A549 (cell line): ENCODE data around the gene SYNE2. TPM values are rescaled to one million over a fixed set of nuclear protein-coding genes. Genes with fewer than 3 reads are reported as not detected.

ENCODE experiments used
- ATAC-seq, 2 experiments: fragments of 200-7000 bp in 1 of 2; fragments of >200 bp in 1 of 2; cut with Nextera tagmentation in 1 of 2; cut with Tn5 transposase in 1 of 2; 3 replicates each; pipeline versions ENCODE4 v1.8.0 to v1.9.1; 2018 to 2020; ENCODE audit warnings: mild to moderate bottlenecking in 1 of 2, moderate library complexity in 1 of 2
- CTCF ChIA-PET: fragments of 300-600 bp; sonication (Branson Sonifier 250); formaldehyde crosslinking; extraction: SDS; loops from one replicate; lab custom pipeline; 2021; ENCODE audit warnings: antibody characterized with exemption, inconsistent platforms; lab: Yijun Ruan, JAX
- POLR2A ChIA-PET: fragments of 350-600 bp; formaldehyde crosslinking; extraction: SDS; loops from one replicate; lab custom pipeline; 2021; ENCODE audit warnings: antibody characterized with exemption, inconsistent platforms; lab: Yijun Ruan, JAX
- DNase-seq, 2 experiments: peaks; one replicate each; pipeline versions ENCODE4 v3.0.0 to v3.0.0-alpha.2; 2011 to 2016; ENCODE audit warnings: low read depth in 1 of 2, low spot score in 1 of 2
- FAIRE-seq: peaks from 2 replicates; lab custom pipeline; 2011; peaks lifted over from hg19 to GRCh38; lab: Jason Lieb, UNC
- H3K27ac ChIP-seq, 2 experiments: fragments of >200 bp; sonication (Bioruptor Twin); formaldehyde crosslinking; 3 replicates each; pipeline ENCODE4 v1.5.1; 2016 to 2017
- H3K4me1 ChIP-seq: fragments of >200 bp; sonication (Bioruptor Twin); formaldehyde crosslinking; 3 replicates; pipeline ENCODE4 v1.6.1; 2016
- H3K4me2 ChIP-seq: fragments of >200 bp; sonication (Bioruptor Twin); formaldehyde crosslinking; 3 replicates; pipeline ENCODE4 v1.6.1; 2016
- H3K4me3 ChIP-seq: fragments of >200 bp; sonication (Bioruptor Twin); formaldehyde crosslinking; 3 replicates; pipeline ENCODE4 v1.5.1; 2016
- H3K9me3 ChIP-seq: fragments of >200 bp; sonication (Bioruptor Twin); formaldehyde crosslinking; 3 replicates; pipeline ENCODE4 v1.6.1; 2016
- CBX2 ChIP-seq: fragments of 200-600 bp; sonication (generic); IDR thresholded peaks from 2 replicates; pipeline ENCODE4 v1.6.1; 2016; ENCODE audit warnings: low read depth, mild to moderate bottlenecking, borderline replicate concordance
- CEBPB ChIP-seq, 2 experiments: fragments of >200 bp in 1 of 2; sonication (Bioruptor Twin) in 1 of 2; formaldehyde crosslinking in 1 of 2; IDR thresholded peaks; 2 replicates each; pipeline ENCODE4 v1.6.1; 2012 to 2016
- EHF ChIP-seq: fragments of 250-450 bp; sonication (Bioruptor Pico); IDR thresholded peaks from 2 replicates; pipeline ENCODE4 v1.5.0; 2020; ENCODE audit warnings: mild to moderate bottlenecking
- ELK1 ChIP-seq: fragments of 150-350 bp; IDR thresholded peaks from 2 replicates; pipeline ENCODE4 v1.6.1; 2014; ENCODE audit warnings: low read depth, mild to moderate bottlenecking, low read length
- EP300 ChIP-seq, 2 experiments: fragments of >200 bp; sonication (Bioruptor Twin); formaldehyde crosslinking; IDR thresholded peaks; 2 replicates in 1 of 2; 3 replicates in 1 of 2; pipeline ENCODE4 v1.6.1; 2016 to 2017
- FOSL2 ChIP-seq, 2 experiments: fragments of 450-650 bp in 1 of 2; fragments of >200 bp in 1 of 2; sonication (Bioruptor Twin) in 1 of 2; formaldehyde crosslinking; IDR thresholded peaks; 2 replicates each; pipeline versions ENCODE4 v1.5.0 to v1.6.1; 2016 to 2020; ENCODE audit warnings: mild to moderate bottlenecking in 1 of 2, moderate library complexity in 1 of 2
- GATA3 ChIP-seq: IDR thresholded peaks from 2 replicates; pipeline ENCODE4 v1.6.1; 2012; ENCODE audit warnings: borderline replicate concordance
- HDAC2 ChIP-seq: fragments of 200-600 bp; sonication (generic); IDR thresholded peaks from 2 replicates; pipeline ENCODE4 v1.6.1; 2016
- HES2 ChIP-seq: fragments of >200 bp; sonication (Bioruptor Twin); formaldehyde crosslinking; IDR thresholded peaks from 2 replicates; pipeline ENCODE4 v1.6.1; 2016
- HOXA7 ChIP-seq: fragments of 250-450 bp; sonication (Bioruptor Pico); IDR thresholded peaks from 2 replicates; pipeline ENCODE4 v1.5.0; 2020; ENCODE audit warnings: mild to moderate bottlenecking, moderate library complexity
- HOXB13 ChIP-seq: fragments of 250-450 bp; sonication (Bioruptor Pico); IDR thresholded peaks from 2 replicates; pipeline ENCODE4 v1.5.0; 2020; ENCODE audit warnings: low read depth, mild to moderate bottlenecking, moderate library complexity
- JUNB ChIP-seq: fragments of >200 bp; sonication (Bioruptor Twin); formaldehyde crosslinking; IDR thresholded peaks from 2 replicates; pipeline ENCODE4 v1.6.1; 2016
- KDM5A ChIP-seq: fragments of 200-600 bp; sonication (generic); IDR thresholded peaks from 2 replicates; pipeline ENCODE4 v1.6.1; 2016; ENCODE audit warnings: antibody characterized with exemption, mild to moderate bottlenecking
- MAFK ChIP-seq: fragments of 450-650 bp; IDR thresholded peaks from 2 replicates; pipeline ENCODE4 v1.6.1; 2014; ENCODE audit not compliant: partially characterized antibody
- MAX ChIP-seq: IDR thresholded peaks from 2 replicates; pipeline ENCODE4 v1.6.1; 2012
- MAZ ChIP-seq: fragments of 150-350 bp; IDR thresholded peaks from 2 replicates; pipeline ENCODE4 v1.6.1; 2014; ENCODE audit warnings: antibody characterized with exemption, low read depth, low read length, borderline replicate concordance
- MYC ChIP-seq: IDR thresholded peaks from 2 replicates; pipeline ENCODE4 v1.6.1; 2012; ENCODE audit warnings: mild to moderate bottlenecking, inconsistent platforms, low read length, improper control_type of control experiment, borderline replicate concordance
- NPAS2 ChIP-seq: fragments of 250-450 bp; sonication (Bioruptor Pico); IDR thresholded peaks from 2 replicates; pipeline ENCODE4 v1.8.0; 2022; ENCODE audit warnings: mild to moderate bottlenecking, moderate library complexity, borderline replicate concordance
- PBX3 ChIP-seq: IDR thresholded peaks from 2 replicates; pipeline ENCODE4 v1.6.1; 2012
- POLR2A ChIP-seq: IDR thresholded peaks from 2 replicates; pipeline ENCODE4 v1.6.1; 2012; ENCODE audit warnings: mild to moderate bottlenecking, low read length
- POLR2AphosphoS2 ChIP-seq: conservative IDR thresholded peaks from 2 replicates; pipeline ENCODE4 v1.6.1; 2012; ENCODE audit warnings: low read length, improper control_type of control experiment, inconsistent platforms
- RARB ChIP-seq: fragments of 250-450 bp; sonication (Bioruptor Pico); IDR thresholded peaks from 2 replicates; pipeline ENCODE4 v1.8.0; 2021; ENCODE audit warnings: mild to moderate bottlenecking, moderate library complexity
- SMC3 ChIP-seq: fragments of >200 bp; sonication (Bioruptor Twin); formaldehyde crosslinking; IDR thresholded peaks from 3 replicates; pipeline ENCODE4 v1.6.1; 2018; ENCODE audit warnings: inconsistent platforms
- SREBF2 ChIP-seq: fragments of 450-650 bp; IDR thresholded peaks from 2 replicates; pipeline ENCODE4 v1.6.1; 2014; ENCODE audit warnings: mild to moderate bottlenecking, moderate library complexity
- TFCP2L1 ChIP-seq: fragments of 250-450 bp; sonication (Bioruptor Pico); IDR thresholded peaks from 2 replicates; pipeline ENCODE4 v1.5.0; 2021; ENCODE audit warnings: mild to moderate bottlenecking
- ZC3H11A ChIP-seq: fragments of 450-650 bp; IDR thresholded peaks from 2 replicates; pipeline ENCODE4 v1.6.1; 2014; ENCODE audit warnings: antibody characterized with exemption, mild to moderate bottlenecking
- ZFP36 ChIP-seq: fragments of 450-650 bp; IDR thresholded peaks from 2 replicates; pipeline ENCODE4 v1.6.1; 2014; ENCODE audit warnings: borderline replicate concordance; ENCODE audit not compliant: partially characterized antibody
- ZNF302 ChIP-seq: fragments of 250-450 bp; sonication (Bioruptor Pico); IDR thresholded peaks from 2 replicates; pipeline ENCODE4 v1.9.0; 2021; ENCODE audit warnings: inconsistent platforms, mild to moderate bottlenecking, moderate library complexity
- WGBS: methylation state at CpG from one replicate; pipeline ENCODE4 v1.1.6; 2017; ENCODE audit errors: missing lambda C conversion rate; 5-methylcytosine and 5-hydroxymethylcytosine counted together
- polyA plus RNA-seq, 4 experiments: library from polyadenylated mRNA; depleted of rRNA in 3 of 4; stranded (reverse); fragments of >200 nt; fragmentation: RNase III in 1 of 4; extraction: RNeasy Plus Mini Kit Qiagen cat#74134 plus additional on column Dnase treatment in 1 of 4; gene quantifications; 2 replicates in 3 of 4; 3 replicates in 1 of 4; pipeline ENCODE4 v1.2.3, GENCODE V29; 2011 to 2017

Gene SYNE2
- polyA plus RNA-seq, 2 of the 4 experiments (the other 2 are of a cell fraction), result 3.4 to 11.3 TPM

- TF ChIP-seq EP300 (IDR thresholded peaks at IDR 0.05), result no peak
- no peak for TF ChIP-seq KDM5A
- TF ChIP-seq, all 56 proteins: peak for 0
- H3K4me2 ChIP-seq, result no peak overlapping the region
- no peak overlapping the region for H3K27ac ChIP-seq
- ChIA-PET POLR2A (no interaction called here), CTCF (interaction anchor here (1.1 to 1.7 kb wide), 2 partner anchors 34 to 258 kb away, joined by 3 to 5 read pairs; no protein-coding TSS in a partner anchor)
- H3K9me3 ChIP-seq, result no peaks in the 10 kb centered on the region
- no peak overlapping the region for H3K4me3 ChIP-seq
- H3K4me1 ChIP-seq, result no peaks in the 10 kb centered on the region
- 10% methylated on average over 1 of the region's 2 CpGs for WGBS
- no peak for ATAC-seq
- DNase-seq, result no peak
- FAIRE-seq, result no peak
These were observed 192.3 kb downstream of the SYNE2 start for GRCh38 chr14:64045091-64045490.

GRCh38 chr14:64049616-64050381, 197.0 kb downstream of the SYNE2 start:
- no peak overlapping the region for H3K27ac ChIP-seq
- ATAC-seq (no peak), DNase-seq (no peak), FAIRE-seq (no peak)
- WGBS, result 89% methylated on average over 2 of the region's 2 CpGs
- no peaks in the 10 kb centered on the region for H3K4me1 ChIP-seq
- no peak overlapping the region for H3K4me2 ChIP-seq
- CTCF ChIA-PET, result interaction anchor here (0.5 kb wide), 1 partner anchor 169 kb away, joined by 3 read pairs; no protein-coding TSS in a partner anchor
- no peak overlapping the region for H3K4me3 ChIP-seq
- POLR2A ChIA-PET, result no interaction called here
- no peaks in the 10 kb centered on the region for H3K9me3 ChIP-seq
- TF ChIP-seq MYC, result no peak
- no peak for TF ChIP-seq EHF (CRISPR knock-in tag)
- TF ChIP-seq CEBPB (IDR thresholded peaks at IDR 0.05), result no peak
- no peak for TF ChIP-seq POLR2A
- no peak for TF ChIP-seq ELK1
- no peak for TF ChIP-seq MAZ
- TF ChIP-seq HOXB13 (CRISPR knock-in tag), result no peak
- TF ChIP-seq HDAC2, result no peak
- no peak for TF ChIP-seq POLR2AphosphoS2
- no peak for TF ChIP-seq ZNF302 (CRISPR knock-in tag)
- no peak for TF ChIP-seq NPAS2
- TF ChIP-seq CBX2, result no peak
- TF ChIP-seq TFCP2L1 (CRISPR knock-in tag), result no peak
- no peak for TF ChIP-seq GATA3
- no peak for TF ChIP-seq HES2
- TF ChIP-seq MAFK, result no peak

- no peak overlapping the region for H3K4me3 ChIP-seq
- no peak for FAIRE-seq
- ChIA-PET POLR2A (no interaction called here), CTCF (interaction anchor here (1.2 kb wide), 1 partner anchor 249 kb away, joined by 6 read pairs; no protein-coding TSS in a partner anchor)
- H3K27ac ChIP-seq, result no peak overlapping the region
- DNase-seq, result no peak
- H3K4me2 ChIP-seq, result no peak overlapping the region
- WGBS, result 67% methylated on average over 10 of the region's 10 CpGs
- H3K4me1 ChIP-seq, result no peaks in the 10 kb centered on the region
- no peak for ATAC-seq
- H3K9me3 ChIP-seq, result no peaks in the 10 kb centered on the region
- TF ChIP-seq CBX2 (no peak), EHF (CRISPR knock-in tag) (no peak), SMC3 (no peak), SREBF2 (no peak), HOXA7 (CRISPR knock-in tag) (no peak), NPAS2 (no peak), PBX3 (no peak), JUNB (no peak), ZFP36 (no peak), RARB (no peak), FOSL2 (IDR thresholded peaks at IDR 0.05) (no peak), FOSL2 (CRISPR knock-in tag; IDR thresholded peaks at IDR 0.05) (no peak), ELK1 (no peak), ZC3H11A (no peak), MYC (no peak), MAX (no peak)
These were observed 201.2 kb downstream of the SYNE2 start for GRCh38 chr14:64053694-64054669.
